HG03108 (cell line): Measurements from ENCODE around the gene KAZN.

ENCODE experiments used
- ATAC-seq: cut with Tn5 transposase; IDR thresholded peaks from one replicate; pipeline ENCODE4 v1.9.1; 2021; ENCODE audit warnings: moderate library complexity; ENCODE audit not compliant: unreplicated experiment

Gene KAZN

DNA sequence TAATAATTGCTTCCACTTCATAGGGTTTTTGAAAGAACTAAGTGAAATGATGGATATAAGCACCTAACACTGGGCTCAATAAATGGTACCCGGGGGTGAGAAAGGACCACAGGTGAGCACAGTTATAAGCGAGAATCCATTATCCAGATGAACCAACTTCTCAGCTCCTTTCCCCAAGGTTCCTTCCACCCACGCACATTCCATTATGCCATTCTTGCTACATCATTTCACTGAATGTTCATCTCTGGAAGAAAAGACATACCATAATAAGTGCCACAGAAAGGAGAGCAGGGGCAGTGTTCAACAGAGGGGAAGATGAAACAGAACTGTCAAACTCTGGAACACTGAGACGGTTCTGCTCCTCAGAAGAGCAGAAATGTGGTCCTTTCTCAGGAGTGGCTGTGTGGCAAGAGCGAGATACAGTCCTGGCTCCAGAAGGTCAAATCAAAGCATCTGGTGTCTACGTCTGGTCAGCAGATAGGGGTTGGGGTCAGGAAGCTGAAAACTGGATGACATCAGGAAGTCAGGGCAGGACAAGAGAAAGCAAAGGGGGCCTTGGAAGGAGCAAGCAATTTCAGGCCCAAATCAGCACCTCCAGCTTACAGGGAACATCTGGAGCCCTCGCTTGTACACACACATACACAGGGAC is 299.6 kb downstream of the KAZN start:
- no peak for ATAC-seq

DNA sequence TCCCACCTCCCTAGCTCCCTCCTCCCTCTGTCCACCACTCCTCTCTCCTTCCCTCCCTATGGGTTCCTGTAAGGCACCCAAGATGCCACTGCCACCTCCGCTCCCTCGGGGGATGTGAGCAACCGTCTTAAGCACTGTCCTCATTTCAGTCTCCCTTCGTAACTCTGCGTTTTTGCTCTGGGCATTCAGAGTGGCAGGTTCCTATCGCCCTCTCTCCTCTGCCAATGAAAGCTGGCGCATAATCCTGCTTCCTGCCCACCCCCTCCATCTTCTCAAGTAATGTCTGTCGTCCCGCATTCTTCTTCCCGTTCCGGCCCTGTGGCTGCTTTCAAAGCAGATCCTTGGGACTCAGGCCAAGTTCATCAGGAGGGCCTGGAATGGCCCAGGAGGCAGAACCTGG is 301.2 kb downstream of the KAZN start:
- ATAC-seq, result no peak

DNA sequence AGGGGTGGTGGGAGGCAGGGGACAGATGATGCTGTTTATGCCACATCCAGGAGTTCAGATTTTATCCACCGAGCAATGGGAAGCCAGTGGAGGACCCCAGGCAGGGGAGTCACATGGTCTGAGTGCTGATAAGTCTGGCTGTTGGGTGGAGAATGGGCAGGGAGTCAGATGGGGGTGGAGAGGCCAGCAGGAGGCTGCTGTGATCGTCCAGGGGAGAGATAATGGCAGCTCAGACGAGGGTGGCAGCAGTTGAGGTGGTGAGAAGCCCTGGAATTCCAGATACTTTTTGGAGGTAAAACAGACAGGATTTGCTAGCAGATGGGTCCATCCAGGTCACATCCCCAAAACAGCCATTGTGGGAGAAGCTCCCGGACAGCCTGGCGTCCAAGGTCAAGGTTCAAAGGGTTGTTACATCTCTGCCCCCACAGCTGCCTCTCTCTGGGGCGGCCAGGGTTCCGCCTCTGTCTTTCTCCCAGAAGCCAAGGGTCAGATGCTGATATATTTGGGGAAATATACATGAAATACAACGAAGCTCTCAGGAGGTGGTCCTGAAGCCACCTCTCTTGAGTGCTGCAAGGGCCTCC is 303.0 kb downstream of the KAZN start:
- no peak for ATAC-seq

DNA sequence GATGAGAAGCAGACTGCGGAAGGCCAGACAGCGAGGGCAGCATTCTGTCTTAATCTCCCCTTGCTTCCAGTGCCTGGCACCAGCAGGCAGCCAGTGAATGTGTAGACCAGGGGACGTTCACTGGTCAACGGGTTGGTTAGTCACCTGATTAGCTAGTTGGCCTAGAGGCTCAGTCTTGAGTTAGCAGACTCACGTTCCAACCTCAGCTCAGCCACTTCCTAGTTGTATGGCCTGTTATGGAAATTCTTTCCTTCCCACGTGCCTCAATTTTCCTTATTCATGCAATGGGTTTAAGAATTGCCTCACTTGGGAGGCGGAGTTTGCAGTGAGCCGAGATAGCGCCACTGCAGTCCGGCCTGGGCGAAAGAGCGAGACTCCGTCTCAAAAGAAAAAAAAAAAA is 305.4 kb downstream of the KAZN start:
- ATAC-seq, result no peak

DNA sequence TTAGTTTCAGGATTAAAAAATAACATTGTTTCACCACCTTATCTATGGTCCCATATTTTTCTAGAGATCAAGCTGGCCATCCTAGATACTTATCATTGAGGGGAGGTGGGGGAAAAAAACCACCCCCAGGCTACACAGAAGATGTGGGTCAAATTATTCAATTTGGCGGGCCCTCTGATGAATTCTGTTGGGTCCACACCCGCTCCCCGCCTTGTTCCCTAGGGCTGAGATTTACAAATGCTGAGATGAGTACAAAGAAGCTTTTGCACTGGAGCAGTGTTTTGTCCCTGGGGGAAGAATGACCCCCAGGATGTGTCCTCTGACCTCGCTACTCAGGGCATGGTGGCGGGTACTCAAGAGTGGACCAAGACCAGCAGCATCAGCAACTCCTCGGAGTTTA is 308.2 kb downstream of the KAZN start:
- no peak for ATAC-seq

DNA sequence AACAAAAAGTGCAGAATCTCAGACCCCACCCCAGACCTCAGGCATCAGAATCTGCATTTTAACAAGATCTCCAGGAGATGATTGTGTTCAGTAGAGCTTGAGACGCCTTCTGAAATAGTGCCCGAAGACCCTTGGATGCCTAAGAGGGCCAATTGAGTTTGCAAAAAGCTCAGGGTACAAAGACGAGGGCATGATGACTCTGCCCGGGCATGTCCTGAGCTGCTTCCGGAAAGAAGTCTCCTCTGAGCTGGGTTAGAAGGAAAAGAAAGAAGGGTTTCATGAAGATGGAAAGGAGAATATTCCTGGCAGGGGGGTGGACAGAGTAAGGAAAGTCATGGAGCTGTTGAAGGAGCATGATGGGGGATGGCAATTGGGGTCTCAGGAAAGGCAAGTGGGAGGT is 308.9 kb downstream of the KAZN start:
- no peak for ATAC-seq

DNA sequence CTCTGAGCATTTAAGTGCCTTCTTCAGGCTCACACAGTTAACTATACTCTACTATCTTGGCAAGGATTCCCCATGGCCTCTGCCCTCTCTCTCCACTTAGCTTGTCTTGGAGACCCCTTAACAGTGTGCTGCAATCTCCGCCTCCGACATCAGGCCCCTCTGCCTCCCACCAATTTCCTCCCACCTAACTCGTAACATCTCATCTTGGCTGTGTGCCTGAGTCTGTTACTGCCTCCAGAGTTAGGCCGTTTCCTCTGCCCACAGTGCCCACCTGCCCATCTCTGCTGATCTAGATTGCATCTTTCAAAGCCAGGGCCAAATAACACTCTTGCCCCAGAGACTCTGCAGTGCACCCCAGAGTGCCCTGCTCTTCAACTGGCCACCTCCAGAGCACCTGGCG is 310.8 kb downstream of the KAZN start:
- no peak for ATAC-seq

DNA sequence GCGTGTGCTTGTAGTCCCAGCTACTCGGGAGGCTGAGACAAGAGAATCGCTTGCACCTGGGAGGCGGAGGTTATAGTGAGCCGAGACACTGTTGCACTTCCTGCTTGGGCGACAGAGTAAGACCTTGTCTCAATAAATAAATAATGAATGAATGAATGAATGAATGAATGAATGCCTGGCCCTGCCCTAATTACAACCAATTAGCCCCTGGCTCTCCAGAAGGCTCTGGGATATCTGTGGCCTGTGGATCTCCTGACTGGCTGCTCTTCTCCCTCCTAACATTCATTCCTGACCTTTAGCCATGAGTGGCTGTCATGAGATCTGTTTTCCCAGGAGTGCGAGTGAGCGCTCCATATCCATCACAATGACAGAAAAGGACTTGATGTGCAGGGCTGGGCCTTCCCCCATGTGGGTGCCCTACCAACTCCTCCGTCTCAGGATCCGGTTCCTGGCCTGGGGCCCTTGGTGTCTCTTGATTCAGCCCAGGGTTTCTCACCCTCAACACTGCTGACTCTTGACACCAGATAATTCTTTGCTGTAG is 311.5 kb downstream of the KAZN start:
- no peak for ATAC-seq

DNA sequence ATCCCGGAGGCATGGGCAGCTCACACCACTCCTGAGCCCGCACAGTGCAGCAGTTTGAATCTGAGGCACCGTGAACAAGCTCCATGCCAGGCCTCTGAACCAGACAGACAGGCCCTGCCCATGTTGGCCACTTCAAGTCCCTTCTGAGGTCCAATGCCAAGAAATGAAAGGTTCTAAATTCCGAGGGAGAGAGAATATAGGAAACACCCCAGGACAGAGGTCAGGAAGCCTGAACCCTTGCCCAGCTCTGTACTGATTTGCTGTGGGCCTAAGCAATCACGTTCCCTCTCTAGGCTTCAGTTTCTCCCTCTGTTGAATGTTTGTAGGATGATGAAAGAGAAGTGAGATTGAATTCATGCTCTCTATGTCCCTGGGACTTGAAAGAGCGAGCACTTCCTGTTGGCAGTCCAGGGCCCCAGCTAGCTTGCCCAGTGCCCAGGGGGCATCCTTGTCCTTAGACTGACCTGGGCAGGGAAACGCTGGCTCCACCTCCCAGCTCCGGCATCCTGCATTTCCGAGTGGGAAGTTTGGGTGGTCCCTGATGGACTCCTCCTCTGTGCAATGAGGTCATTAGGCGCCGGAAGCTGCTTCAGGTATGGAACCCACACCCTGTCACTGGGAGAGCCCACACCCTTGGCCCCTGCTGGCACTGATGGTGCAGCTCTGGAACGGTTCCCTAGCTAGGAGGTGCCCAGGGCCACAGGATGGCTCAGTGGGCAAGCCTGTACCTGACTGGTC is 312.7 kb downstream of the KAZN start:
- no peak for ATAC-seq

DNA sequence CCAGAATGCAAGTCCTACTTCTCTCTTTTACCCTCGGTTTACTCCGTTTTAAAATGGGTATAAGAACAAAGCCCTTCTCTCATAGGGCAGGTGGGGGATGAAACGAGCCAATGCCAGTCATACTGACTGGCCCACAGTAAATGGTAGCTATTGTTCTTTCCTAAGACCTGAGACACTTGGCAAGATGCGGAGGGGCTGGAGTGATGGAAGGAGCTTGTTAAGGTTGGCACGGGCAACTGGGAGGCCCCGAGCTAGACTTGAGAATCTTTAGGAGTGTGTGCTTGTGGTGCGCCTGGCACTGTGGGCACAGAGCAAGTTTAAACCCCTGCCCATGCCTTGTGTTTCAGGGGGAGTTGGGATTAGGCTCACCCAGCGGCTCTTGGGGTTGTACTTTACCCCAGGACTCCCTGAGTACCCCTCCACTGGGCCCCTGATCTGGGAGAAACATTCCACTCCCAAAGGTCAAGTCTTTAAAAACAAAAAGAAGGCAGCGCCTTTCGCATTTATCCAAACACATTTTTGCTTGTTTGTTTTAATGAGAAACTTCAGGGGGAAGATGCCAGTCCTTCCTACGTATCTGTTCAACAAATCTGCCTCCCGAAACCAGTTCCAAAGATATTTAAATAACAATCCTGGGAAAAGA is 314.5 kb downstream of the KAZN start:
- ATAC-seq, result no peak

DNA sequence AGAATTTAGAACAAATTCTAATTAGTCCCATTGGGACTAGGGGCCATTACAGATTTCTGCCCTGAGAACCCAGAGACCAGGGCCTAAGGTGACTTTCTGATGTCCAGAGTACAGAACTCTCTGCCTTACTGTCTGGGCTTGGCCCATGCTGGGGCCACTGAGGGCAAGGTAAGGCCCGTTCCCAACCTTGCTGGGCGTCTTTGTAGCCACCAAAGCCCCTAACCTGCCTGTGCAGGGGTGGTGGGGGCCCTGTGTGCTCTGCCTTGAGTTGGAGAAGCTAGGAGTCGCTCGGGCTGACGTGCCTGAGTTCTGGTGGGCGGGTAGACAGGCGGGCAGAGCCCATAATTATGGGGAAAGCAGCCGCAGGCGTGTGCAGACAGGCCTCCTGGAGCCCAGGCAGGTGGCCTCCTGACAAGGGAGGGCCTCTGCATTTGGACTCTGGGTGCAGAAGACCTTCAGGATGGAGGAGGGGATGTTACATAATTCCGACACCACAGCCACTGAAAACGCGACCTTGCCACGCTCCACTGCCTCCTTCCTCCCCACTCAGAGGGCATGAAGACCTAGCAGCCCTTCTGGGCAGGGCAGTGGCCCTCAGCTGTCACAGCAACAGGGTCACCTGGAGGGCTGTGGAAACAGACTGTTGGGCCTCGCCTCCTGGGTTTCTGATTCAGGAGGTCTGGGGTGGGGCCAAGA is 315.1 kb downstream of the KAZN start:
- ATAC-seq, result no peak

DNA sequence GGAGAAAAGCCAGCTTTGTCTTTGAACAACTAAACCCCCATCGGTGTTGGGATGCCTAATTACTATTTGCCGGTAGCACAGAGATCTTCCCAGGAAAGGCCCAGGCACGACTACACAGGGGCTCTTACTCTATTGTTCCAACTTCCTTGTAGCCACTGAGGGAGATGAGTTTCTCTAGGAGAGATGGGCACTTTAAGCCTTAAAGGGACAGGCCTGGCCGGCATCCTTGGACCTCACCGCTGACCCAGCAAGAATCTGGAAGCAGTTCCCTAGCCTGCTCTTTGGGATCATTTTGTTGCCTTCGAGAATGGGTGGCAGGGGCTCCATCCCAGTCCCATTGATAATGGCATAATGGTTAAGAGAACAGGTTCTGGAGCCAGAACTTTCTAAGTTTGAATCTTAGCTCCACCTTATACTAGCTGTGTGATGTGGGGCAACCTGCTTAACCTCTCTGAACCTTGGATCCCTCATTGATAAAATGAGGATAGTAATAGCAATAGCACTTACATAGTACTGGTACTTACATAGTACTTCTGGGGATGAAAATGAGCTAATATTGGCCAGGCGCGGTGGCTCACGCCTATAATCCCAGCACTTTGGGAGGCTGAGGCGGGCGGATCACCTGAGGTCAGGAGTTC is 316.0 kb downstream of the KAZN start:
- ATAC-seq, result no peak

DNA sequence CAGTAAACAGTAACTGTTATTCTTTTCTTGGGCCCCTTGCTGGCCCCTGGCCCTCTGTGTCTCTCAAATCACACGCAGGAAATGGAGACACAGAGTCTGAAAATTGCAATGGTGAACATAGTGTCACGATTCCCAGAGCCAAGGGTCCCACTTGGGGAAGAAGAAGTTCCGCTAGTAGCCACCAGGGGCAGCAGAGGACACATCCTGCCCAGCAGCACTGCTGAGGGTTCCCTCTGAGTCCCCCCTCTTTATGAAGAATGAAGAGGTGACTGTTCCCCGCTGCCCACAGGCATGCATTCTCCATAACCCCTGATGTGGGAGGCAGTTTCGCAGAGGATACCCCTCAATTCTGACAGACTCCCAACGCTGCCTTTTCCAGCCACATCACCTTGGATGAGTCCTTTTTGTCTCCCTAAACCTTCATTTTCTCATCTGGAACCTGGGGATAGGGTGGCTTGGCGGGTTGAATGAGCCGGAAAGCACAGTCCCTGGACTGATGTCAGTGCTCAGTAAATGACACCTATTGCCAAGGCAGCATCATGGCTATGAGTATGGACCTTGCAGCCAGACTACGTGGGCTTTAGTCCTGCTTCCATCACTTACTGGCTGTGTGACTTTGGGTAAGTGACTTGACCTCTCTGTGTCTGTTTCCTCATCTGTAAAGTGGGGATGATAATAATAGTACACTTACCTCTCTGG is 317.0 kb downstream of the KAZN start:
- no peak for ATAC-seq

DNA sequence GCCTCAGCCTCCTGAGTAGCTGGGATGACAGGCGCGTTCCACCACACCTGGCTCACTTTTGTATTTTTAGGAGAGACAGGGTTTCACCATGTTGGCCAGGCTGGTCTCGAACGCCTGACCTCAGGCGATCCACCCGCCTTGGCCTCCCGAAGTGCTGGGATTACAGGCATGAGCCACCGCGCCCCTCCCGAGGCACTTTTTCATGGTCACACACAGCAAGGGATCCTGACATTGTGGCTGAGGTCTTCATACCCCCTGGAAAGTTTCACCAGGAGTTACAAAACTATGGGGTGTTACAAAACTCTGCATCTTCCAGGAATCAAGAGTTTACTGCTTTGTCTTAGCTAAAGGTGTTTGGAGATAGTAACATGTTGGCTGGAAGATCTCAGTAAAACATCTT is 320.8 kb downstream of the KAZN start:
- ATAC-seq, result no peak

DNA sequence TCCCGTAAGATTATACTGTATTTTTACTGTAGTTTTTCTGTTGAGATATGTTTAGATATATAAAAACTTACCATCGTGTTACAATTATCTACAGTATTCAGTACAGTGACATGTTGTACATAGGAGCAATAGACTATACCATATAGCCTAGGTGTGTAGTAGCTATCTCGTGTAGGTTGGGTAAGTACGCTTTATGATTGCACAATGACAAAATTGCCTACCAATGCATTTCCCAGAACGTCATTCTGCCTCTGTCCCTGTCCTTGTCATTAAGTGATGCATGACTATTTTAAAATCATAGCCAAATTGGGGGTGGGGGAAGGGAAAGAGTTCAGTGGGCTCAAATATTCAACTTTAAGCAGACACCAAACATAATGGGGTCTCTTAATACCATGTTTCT is 321.3 kb downstream of the KAZN start:
- ATAC-seq, result no peak

DNA sequence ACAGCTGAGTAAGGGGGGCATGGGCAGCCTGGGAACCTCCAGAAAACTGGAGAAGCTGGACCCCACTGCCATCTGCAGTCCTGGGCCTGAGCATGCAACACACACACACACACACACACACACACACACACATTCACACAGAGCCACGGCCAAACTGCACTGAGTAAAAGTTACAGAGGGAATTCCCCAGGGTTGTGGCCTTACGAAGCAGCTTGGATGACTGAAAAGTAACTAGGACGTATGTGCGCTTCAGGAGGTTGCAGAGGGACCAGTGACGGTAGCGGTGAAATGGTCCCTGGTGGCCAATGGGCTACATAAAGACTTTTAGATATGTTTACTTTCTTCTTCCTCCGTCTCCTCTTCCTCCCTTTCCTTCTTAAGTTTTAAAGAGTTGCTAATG is 322.6 kb downstream of the KAZN start:
- no peak for ATAC-seq

DNA sequence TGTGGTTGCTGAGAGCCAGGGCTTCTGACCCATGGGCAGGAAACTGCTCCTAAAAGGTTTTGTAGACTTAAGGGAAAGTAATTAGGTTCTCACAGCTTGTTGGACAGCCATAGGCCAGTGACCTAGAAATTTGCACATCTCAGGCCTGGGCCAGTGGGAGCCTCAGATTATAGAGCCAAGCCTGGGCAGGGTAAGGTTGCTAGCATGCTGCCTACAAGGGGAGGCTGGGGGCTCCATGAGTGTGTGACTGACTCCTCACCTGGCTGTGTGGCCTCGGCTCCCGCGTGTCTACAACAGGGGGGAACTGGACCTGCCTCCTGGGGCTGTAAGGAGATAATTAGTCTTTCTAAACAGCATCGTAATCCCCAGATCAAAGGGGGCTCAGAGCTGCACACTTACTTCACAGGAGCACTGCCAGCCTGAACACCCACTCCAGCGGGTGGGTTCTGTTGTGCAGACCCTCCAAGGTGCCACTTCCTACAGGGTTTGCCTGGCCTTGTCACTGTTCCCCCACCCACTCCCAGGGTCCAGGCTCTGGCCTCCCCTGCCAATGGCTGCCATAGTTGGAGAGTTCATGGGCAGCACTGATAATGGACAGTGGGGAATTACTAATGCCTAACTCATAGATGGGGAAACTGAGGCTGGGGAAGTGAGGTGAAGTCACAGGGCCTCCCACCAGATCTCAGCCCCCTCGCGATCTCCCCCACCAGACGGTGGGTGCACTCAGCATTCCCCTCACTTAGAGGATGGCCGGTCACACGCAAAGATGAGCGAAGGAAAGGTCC is 324.6 kb downstream of the KAZN start:
- ATAC-seq, result no peak

DNA sequence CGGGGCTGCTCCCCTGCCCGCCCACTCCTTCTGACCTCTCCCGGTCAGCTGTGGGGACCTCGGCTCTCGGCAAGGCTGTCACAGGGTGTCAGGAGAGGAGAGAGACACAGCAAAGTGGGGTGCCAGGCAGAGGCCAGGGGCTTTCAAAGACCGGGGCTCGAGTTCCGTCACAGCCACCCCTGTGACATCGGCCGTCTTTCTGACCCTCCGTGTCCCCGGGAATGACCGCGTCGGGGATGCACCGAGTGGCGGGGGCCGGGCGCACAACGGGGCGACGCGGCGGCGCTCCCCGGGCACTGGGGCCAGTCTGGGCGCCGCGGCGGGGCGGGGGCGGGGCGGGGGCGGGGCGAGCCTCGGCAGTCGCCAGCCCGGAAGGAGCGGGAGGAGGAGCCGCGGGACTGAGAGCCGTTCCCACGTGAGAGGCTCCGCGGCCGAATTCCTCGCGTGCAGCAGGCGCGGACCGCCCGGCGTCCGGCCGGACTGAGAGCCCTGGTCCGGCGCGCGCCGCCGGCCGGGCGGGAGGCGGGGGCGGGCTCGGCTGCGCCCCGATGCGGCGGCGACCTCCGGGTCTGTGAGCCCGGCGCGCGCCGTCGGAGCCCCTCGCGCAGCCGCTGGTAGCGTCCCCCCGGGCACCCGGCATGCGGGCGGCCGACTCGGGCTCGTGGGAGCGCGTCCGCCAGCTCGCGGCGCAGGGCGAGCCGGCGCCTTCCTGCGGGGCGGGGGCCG is 325.4 kb downstream of the KAZN start:
- ATAC-seq, result no peak
